A549 treated with CORT108297 at 1 μM for 4 hours (cell line): ENCODE results near the gene ENO2. TPM values are rescaled to one million over a fixed set of nuclear protein-coding genes. Genes with fewer than 3 reads are reported as not detected.

Source experiments
- total RNA-seq: library from RNA; stranded (reverse); fragments of 200-300 nt; extraction: Qiagen RNA extraction; gene quantifications from 5 replicates; pipeline ENCODE4 v1.2.3, GENCODE V29; 2022

Gene ENO2
- total RNA-seq = 41.3 to 46.2 TPM (median 44.7 TPM) in 5 replicates

GRCh38 chr12:6914246-6914946, at the start of gene ENO2:
ENO2 (plus strand) TSS chr12:6914580; CDS start chr12:6915833, 1,253 bp downstream.

GRCh38 chr12:6867413-6868210, 46.8 kb upstream of the ENO2 start, which contains the start of gene TPI1:
TPI1 (plus strand) TSS chr12:6867531; CDS start chr12:6867567, 36 bp downstream.

GRCh38 chr12:6873094-6874014, 41.0 kb upstream of the ENO2 start, which contains the start of gene SPSB2:
SPSB2 (minus strand) TSS chr12:6873303; CDS start chr12:6872901, 402 bp downstream.

GRCh38 chr12:6904280-6905276, 9.8 kb upstream of the ENO2 start, which contains the start of gene LRRC23:
LRRC23 (plus strand) TSS chr12:6904822; CDS start chr12:6905634, 812 bp downstream.

GRCh38 chr12:6927379-6928021, 13.1 kb downstream of the ENO2 start, which contains the start of gene ATN1:
ATN1 (plus strand) TSS chr12:6927959; CDS start chr12:6934002, 6,043 bp downstream.

GRCh38 chr12:6943722-6944380, 29.5 kb downstream of the ENO2 start, which contains the start of the genes C12orf57 and RNU7-1:
C12orf57 (plus strand) TSS chr12:6944022; CDS start chr12:6944122, 100 bp downstream.
RNU7-1 (plus strand) TSS chr12:6943816.

GRCh38 chr12:6950811-6951540, 36.6 kb downstream of the ENO2 start, which contains the start of gene PTPN6:
PTPN6 (plus strand) TSS chr12:6951356; CDS start chr12:6951513, 157 bp downstream.

Other genes with a start within 250 kb of the ENO2 start
- gene ZNF384, start 225.2 kb upstream of the ENO2 start, total RNA-seq = 53.9 to 63.5 TPM (median 60.1 TPM) in 5 replicates
- gene PIANP, start 213.8 kb upstream of the ENO2 start, total RNA-seq = 0.68 to 1.2 TPM (median 0.92 TPM) in 5 replicates
- gene COPS7A, start 190.5 kb upstream of the ENO2 start, total RNA-seq = 44.2 to 60.2 TPM (median 57.6 TPM) in 5 replicates
- 259 to 324 TPM (median 305 TPM) in 5 replicates for gene MLF2, start 161.4 kb upstream of the ENO2 start, total RNA-seq
- gene PTMS, start 148.2 kb upstream of the ENO2 start, total RNA-seq = 629 to 1,030 TPM (median 870 TPM) in 5 replicates
- 0.65 to 2.0 TPM (median 1.3 TPM) in 5 replicates for gene LAG3, start 142.1 kb upstream of the ENO2 start, total RNA-seq
- 0.03 TPM in 1 of 5 replicates, not detected in the others for gene CD4, start 125.1 kb upstream of the ENO2 start, total RNA-seq
- 0.27 to 0.57 TPM (median 0.42 TPM) in 5 replicates for gene GPR162, start 92.8 kb upstream of the ENO2 start, total RNA-seq
- 21.7 to 32.2 TPM (median 30.7 TPM) in 5 replicates for gene P3H3, start 86.2 kb upstream of the ENO2 start, total RNA-seq
- gene GNB3, start 73.7 kb upstream of the ENO2 start, total RNA-seq = 0.72 to 3.3 TPM (median 2.2 TPM) in 5 replicates
- 80.3 to 93.7 TPM (median 82.1 TPM) in 5 replicates for gene CDCA3, start 63.3 kb upstream of the ENO2 start, total RNA-seq
- gene USP5, start 62.4 kb upstream of the ENO2 start, total RNA-seq = 77.6 to 88.5 TPM (median 80.3 TPM) in 5 replicates
- gene TPI1, start 47.0 kb upstream of the ENO2 start, total RNA-seq = 1,409 to 1,690 TPM (median 1,628 TPM) in 5 replicates
- 17.4 to 28.9 TPM (median 28.5 TPM) in 5 replicates for gene SPSB2, start 41.3 kb upstream of the ENO2 start, total RNA-seq
- 16.5 to 20.4 TPM (median 16.8 TPM) in 5 replicates for gene LRRC23, start 9.8 kb upstream of the ENO2 start, total RNA-seq
- gene ATN1, start 13.4 kb downstream of the ENO2 start, total RNA-seq = 51.6 to 79.2 TPM (median 76.7 TPM) in 5 replicates
- gene RNU7-1, start 29.2 kb downstream of the ENO2 start, total RNA-seq = not detected in 5 replicates
- gene C12orf57, start 29.4 kb downstream of the ENO2 start, total RNA-seq = 264 to 326 TPM (median 313 TPM) in 5 replicates
- gene PTPN6, start 36.8 kb downstream of the ENO2 start, total RNA-seq = 9.3 to 14.3 TPM (median 12.6 TPM) in 5 replicates
- 293 to 340 TPM (median 337 TPM) in 5 replicates for gene PHB2, start 56.1 kb downstream of the ENO2 start, total RNA-seq
- 59.7 to 67.3 TPM (median 63.4 TPM) in 5 replicates for gene EMG1, start 56.3 kb downstream of the ENO2 start, total RNA-seq
- 27.0 to 31.7 TPM (median 28.9 TPM) in 5 replicates for gene LPCAT3, start 103.9 kb downstream of the ENO2 start, total RNA-seq
- 38.3 to 57.7 TPM (median 41.9 TPM) in 5 replicates for gene C1S, start 146.1 kb downstream of the ENO2 start, total RNA-seq
- gene C1R, start 177.9 kb downstream of the ENO2 start, total RNA-seq = 24.9 to 42.1 TPM (median 27.9 TPM) in 5 replicates
- gene C1RL, start 194.6 kb downstream of the ENO2 start, total RNA-seq = 8.8 to 14.6 TPM (median 12.2 TPM) in 5 replicates
- not detected in 5 replicates for gene RBP5, start 214.3 kb downstream of the ENO2 start, total RNA-seq
- 10.1 to 17.5 TPM (median 14.3 TPM) in 5 replicates for gene CLSTN3, start 215.8 kb downstream of the ENO2 start, total RNA-seq